Activated T-cell treated with anti-CD3 and anti-CD28 coated beads, Interleukin-2, amount 50 U/mL, for 4 hours (primary cell): ENCODE results near the gene ZG16B. TPM values are rescaled to one million over a fixed set of nuclear protein-coding genes. Genes with fewer than 3 reads are reported as not detected.

Experiments
- ATAC-seq, 2 donors: fragments of 200-7000 bp; cut with Tn5 transposase; one replicate each; pipeline ENCODE4 v1.10.0; 2021
- DNase-seq: peaks from one replicate; pipeline ENCODE4 v3.0.0-alpha.2; 2020
- H3K27me3 Mint-ChIP-seq: one replicate; pipeline ENCODE4 v1.8.0; 2021; ENCODE audit warnings: low read depth, mixed read lengths
- H3K36me3 Mint-ChIP-seq: one replicate; pipeline ENCODE4 v1.8.0; 2022; ENCODE audit warnings: mixed read lengths; ENCODE audit not compliant: insufficient read depth
- H3K4me1 Mint-ChIP-seq: one replicate; pipeline ENCODE4 v1.8.0; 2021; ENCODE audit warnings: low read depth, mixed read lengths
- H3K4me3 Mint-ChIP-seq: one replicate; pipeline ENCODE4 v1.8.0; 2021; ENCODE audit warnings: mild to moderate bottlenecking, moderate library complexity, mixed read lengths
- H3K9me3 Mint-ChIP-seq: one replicate; pipeline ENCODE4 v1.8.0; 2021; ENCODE audit warnings: mixed read lengths
- total RNA-seq, 3 donors: library from RNA; stranded (reverse); gene quantifications; one replicate each; pipeline ENCODE4 v1.2.1, GENCODE V29; 2021

Gene ZG16B
- total RNA-seq, 3 donors from 2014 or later, result 0.33 TPM; not detected in 2

GRCh38 chr16:2825906-2826305, 4.2 kb upstream of the ZG16B start:
- ATAC-seq, result no peak
- DNase-seq, result no peak
- Mint-ChIP-seq H3K9me3 (no peaks in the 10 kb centered on the region), H3K4me1 (no peaks in the 10 kb centered on the region), H3K27me3 (peaks cover 10% of the 10 kb centered on the region), H3K36me3 (no peaks in the 10 kb centered on the region), H3K4me3 (no peak overlapping the region)

- Mint-ChIP-seq H3K9me3 (no peaks in the 10 kb centered on the region), H3K4me3 (no peak overlapping the region), H3K36me3 (no peaks in the 10 kb centered on the region), H3K4me1 (no peaks in the 10 kb centered on the region), H3K27me3 (peaks cover 18% of the 10 kb centered on the region)
- ATAC-seq (no peak), DNase-seq (no peak)
Measured at GRCh38 chr16:2826591-2827373, 3.3 kb upstream of the ZG16B start.

GRCh38 chr16:2827374-2827791, 2.7 kb upstream of the ZG16B start:
- Mint-ChIP-seq H3K4me1 (no peaks in the 10 kb centered on the region), H3K36me3 (no peaks in the 10 kb centered on the region), H3K4me3 (no peak overlapping the region), H3K27me3 (peaks cover 18% of the 10 kb centered on the region), H3K9me3 (no peaks in the 10 kb centered on the region)
- ATAC-seq, result no peak
- no peak for DNase-seq

GRCh38 chr16:2827831-2828520, 2.1 kb upstream of the ZG16B start:
- no peak for DNase-seq
- Mint-ChIP-seq H3K4me3 (no peak overlapping the region), H3K4me1 (no peaks in the 10 kb centered on the region), H3K9me3 (no peaks in the 10 kb centered on the region), H3K36me3 (no peaks in the 10 kb centered on the region), H3K27me3 (peaks cover 21% of the 10 kb centered on the region)
- ATAC-seq, result no peak

- Mint-ChIP-seq H3K36me3 (no peaks in the 10 kb centered on the region), H3K4me3 (no peak overlapping the region), H3K4me1 (no peaks in the 10 kb centered on the region), H3K9me3 (no peaks in the 10 kb centered on the region), H3K27me3 (peaks cover 21% of the 10 kb centered on the region)
- DNase-seq (no peak), ATAC-seq (no peak)
Measured at GRCh38 chr16:2828521-2828840, 1.6 kb upstream of the ZG16B start.

GRCh38 chr16:2828876-2829430, 1.1 kb upstream of the ZG16B start:
- ATAC-seq (no peak), DNase-seq (no peak)
- H3K4me3 Mint-ChIP-seq, result no peak overlapping the region
- no peaks in the 10 kb centered on the region for H3K4me1 Mint-ChIP-seq
- H3K36me3 Mint-ChIP-seq, result no peaks in the 10 kb centered on the region
- no peaks in the 10 kb centered on the region for H3K9me3 Mint-ChIP-seq
- H3K27me3 Mint-ChIP-seq, result peaks cover 24% of the 10 kb centered on the region

GRCh38 chr16:2830355-2830695, 222 bp downstream of the ZG16B start:
- H3K4me3 Mint-ChIP-seq, result no peak overlapping the region
- no peak for ATAC-seq

GRCh38 chr16:2831203-2831602, 1.1 kb downstream of the ZG16B start:
- peaks cover 26% of the 10 kb centered on the region for H3K27me3 Mint-ChIP-seq
- H3K9me3 Mint-ChIP-seq, result no peaks in the 10 kb centered on the region
- no peaks in the 10 kb centered on the region for H3K4me1 Mint-ChIP-seq
- no peak overlapping the region for H3K4me3 Mint-ChIP-seq
- DNase-seq, result no peak
- no peaks in the 10 kb centered on the region for H3K36me3 Mint-ChIP-seq
- ATAC-seq, result no peak

More at GRCh38 chr16:2830355-2830695, 222 bp downstream of the ZG16B start:
- peaks cover 26% of the 10 kb centered on the region for H3K27me3 Mint-ChIP-seq
- no peaks in the 10 kb centered on the region for H3K4me1 Mint-ChIP-seq
- H3K9me3 Mint-ChIP-seq, result no peaks in the 10 kb centered on the region
- no peaks in the 10 kb centered on the region for H3K36me3 Mint-ChIP-seq
- DNase-seq, result no peak

- Mint-ChIP-seq H3K4me3 (no peak overlapping the region), H3K9me3 (no peaks in the 10 kb centered on the region), H3K4me1 (peaks cover 5% of the 10 kb centered on the region), H3K27me3 (peaks cover 24% of the 10 kb centered on the region), H3K36me3 (no peaks in the 10 kb centered on the region)
- ATAC-seq, result no peak
- no peak for DNase-seq
Measured at GRCh38 chr16:2833776-2834175, 3.7 kb downstream of the ZG16B start.

GRCh38 chr16:2834968-2835367, 4.9 kb downstream of the ZG16B start:
- Mint-ChIP-seq H3K4me1 (peaks cover 16% of the 10 kb centered on the region), H3K4me3 (no peak overlapping the region), H3K27me3 (peaks cover 24% of the 10 kb centered on the region), H3K9me3 (no peaks in the 10 kb centered on the region), H3K36me3 (no peaks in the 10 kb centered on the region)
- ATAC-seq (no peak), DNase-seq (no peak)

- Mint-ChIP-seq H3K9me3 (no peaks in the 10 kb centered on the region), H3K4me3 (no peak overlapping the region), H3K27me3 (peaks cover 20% of the 10 kb centered on the region), H3K4me1 (peaks cover 19% of the 10 kb centered on the region), H3K36me3 (no peaks in the 10 kb centered on the region)
- ATAC-seq, result no peak
- no peak for DNase-seq
Measured at GRCh38 chr16:2835638-2836493, 5.8 kb downstream of the ZG16B start.

GRCh38 chr16:2836646-2837508, 6.8 kb downstream of the ZG16B start:
- Mint-ChIP-seq H3K4me1 (peaks cover 25% of the 10 kb centered on the region), H3K9me3 (no peaks in the 10 kb centered on the region), H3K36me3 (no peaks in the 10 kb centered on the region), H3K4me3 (no peak overlapping the region), H3K27me3 (peaks cover 13% of the 10 kb centered on the region)
- no peak for DNase-seq
- ATAC-seq, result no peak

GRCh38 chr16:2838928-2839327, 8.8 kb downstream of the ZG16B start:
- Mint-ChIP-seq H3K27me3 (peaks cover 6% of the 10 kb centered on the region), H3K4me1 (peaks cover 39% of the 10 kb centered on the region), H3K4me3 (no peak overlapping the region), H3K36me3 (no peaks in the 10 kb centered on the region), H3K9me3 (no peaks in the 10 kb centered on the region)
- peak; percentile 49 for DNase-seq
- peak; percentile 66 for ATAC-seq
